K562 (cell line): ENCODE results near the gene TFCP2L1.

Source experiments
- ATF1 ChIP-seq, 2 experiments: fragments of 450-650 bp in 1 of 2; IDR thresholded peaks; 2 replicates each; pipeline ENCODE4 v1.6.1; 2016; ENCODE audit warnings: missing compliant biosample characterization in 1 of 2, missing genetic modification characterization in 1 of 2
- EP300 ChIP-seq: IDR thresholded peaks from 2 replicates; pipeline ENCODE4 v1.6.1; 2012; ENCODE audit warnings: low read length, improper control_type of control experiment
- NR2C2 ChIP-seq, 2 experiments: fragments of 200-800 bp in 1 of 2; sonication (Bioruptor generic) in 1 of 2; sonication (generic) in 1 of 2; formaldehyde crosslinking in 1 of 2; IDR thresholded peaks; 2 replicates each; pipeline versions ENCODE4 v1.6.1 to v1.8.0; 2016 to 2022; ENCODE audit warnings: mild to moderate bottlenecking in 1 of 2, missing compliant biosample characterization in 1 of 2, missing genetic modification characterization in 1 of 2, missing genetic modification reagents in 1 of 2
- SP1 ChIP-seq: sonication (generic); formaldehyde crosslinking; IDR thresholded peaks from 2 replicates; pipeline ENCODE4 v1.8.1; 2022; ENCODE audit warnings: mild to moderate bottlenecking, missing genetic modification reagents
- ZNF165 ChIP-seq: fragments of 250-450 bp; sonication (Bioruptor Pico); IDR thresholded peaks from 2 replicates; pipeline ENCODE4 v1.4.0; 2020; ENCODE audit warnings: borderline replicate concordance
- ZNF561 ChIP-seq: fragments of 450-650 bp; formaldehyde crosslinking; conservative IDR thresholded peaks from 2 replicates; pipeline ENCODE4 v1.4.0; 2020; ENCODE audit warnings: mild to moderate bottlenecking, moderate library complexity
- TF ChIP-seq, protein P1 (sequence below): fragments of 250-450 bp; sonication (Bioruptor Pico); IDR thresholded peaks from 2 replicates; pipeline ENCODE4 v1.5.0; 2020; ENCODE audit warnings: mild to moderate bottlenecking
- TF ChIP-seq, protein P2 (sequence below): fragments of 150-350 bp; IDR thresholded peaks from 2 replicates; pipeline ENCODE4 v1.6.1; 2014; ENCODE audit warnings: low read depth, mild to moderate bottlenecking, low read length, borderline replicate concordance
- TF ChIP-seq, protein P3 (sequence below), 3 experiments: IDR thresholded peaks in 2 of 3; conservative IDR thresholded peaks in 1 of 3; 2 replicates each; pipeline ENCODE4 v1.5.1; 2011 to 2012; ENCODE audit warnings: low read length in 3 of 3, mild to moderate bottlenecking in 3 of 3, control low read depth in 2 of 3, improper control_type of control experiment in 1 of 3, inconsistent platforms in 1 of 3, low read depth in 1 of 3, mixed read lengths in 1 of 3, moderate library complexity in 1 of 3; ENCODE audit not compliant: insufficient read depth in 2 of 3

DNA sequence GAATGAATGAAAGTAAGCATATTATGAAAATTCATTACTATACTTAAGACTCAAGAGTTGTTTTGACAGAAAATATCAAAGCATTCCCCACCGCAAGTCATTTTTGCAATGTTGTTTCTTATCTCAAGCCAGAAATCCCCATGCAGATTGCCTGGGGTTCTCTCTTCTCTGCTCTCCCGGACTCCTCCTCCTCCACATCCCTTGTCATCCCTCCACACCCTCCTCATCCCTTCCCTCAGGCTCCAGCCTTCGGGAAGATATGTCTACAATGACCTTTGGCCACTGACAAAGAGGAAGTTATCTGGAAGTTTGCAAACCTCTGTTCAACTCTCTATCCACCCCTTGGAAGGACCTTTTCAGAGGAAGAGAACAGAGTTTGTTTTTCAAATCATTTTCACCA lies 11.9 kb downstream of the TFCP2L1 start:
- TF ChIP-seq, protein P1, sequence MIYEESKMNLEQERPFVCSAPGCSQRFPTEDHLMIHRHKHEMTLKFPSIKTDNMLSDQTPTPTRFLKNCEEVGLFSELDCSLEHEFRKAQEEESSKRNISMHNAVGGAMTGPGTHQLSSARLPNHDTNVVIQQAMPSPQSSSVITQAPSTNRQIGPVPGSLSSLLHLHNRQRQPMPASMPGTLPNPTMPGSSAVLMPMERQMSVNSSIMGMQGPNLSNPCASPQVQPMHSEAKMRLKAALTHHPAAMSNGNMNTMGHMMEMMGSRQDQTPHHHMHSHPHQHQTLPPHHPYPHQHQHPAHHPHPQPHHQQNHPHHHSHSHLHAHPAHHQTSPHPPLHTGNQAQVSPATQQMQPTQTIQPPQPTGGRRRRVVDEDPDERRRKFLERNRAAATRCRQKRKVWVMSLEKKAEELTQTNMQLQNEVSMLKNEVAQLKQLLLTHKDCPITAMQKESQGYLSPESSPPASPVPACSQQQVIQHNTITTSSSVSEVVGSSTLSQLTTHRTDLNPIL (CRISPR knock-in tag), result no peak
- TF ChIP-seq EP300 (no peak), NR2C2 (CRISPR knock-in tag; IDR thresholded peaks at IDR 0.05) (no peak), NR2C2 (tag; IDR thresholded peaks at IDR 0.05) (no peak), ZNF165 (CRISPR knock-in tag) (no peak), ATF1 (CRISPR knock-in tag; IDR thresholded peaks at IDR 0.05) (no peak), ATF1 (tag; IDR thresholded peaks at IDR 0.05) (no peak), SP1 (CRISPR knock-in tag) (no peak), ZNF561 (CRISPR knock-in tag) (no peak)
- TF ChIP-seq, protein P2, sequence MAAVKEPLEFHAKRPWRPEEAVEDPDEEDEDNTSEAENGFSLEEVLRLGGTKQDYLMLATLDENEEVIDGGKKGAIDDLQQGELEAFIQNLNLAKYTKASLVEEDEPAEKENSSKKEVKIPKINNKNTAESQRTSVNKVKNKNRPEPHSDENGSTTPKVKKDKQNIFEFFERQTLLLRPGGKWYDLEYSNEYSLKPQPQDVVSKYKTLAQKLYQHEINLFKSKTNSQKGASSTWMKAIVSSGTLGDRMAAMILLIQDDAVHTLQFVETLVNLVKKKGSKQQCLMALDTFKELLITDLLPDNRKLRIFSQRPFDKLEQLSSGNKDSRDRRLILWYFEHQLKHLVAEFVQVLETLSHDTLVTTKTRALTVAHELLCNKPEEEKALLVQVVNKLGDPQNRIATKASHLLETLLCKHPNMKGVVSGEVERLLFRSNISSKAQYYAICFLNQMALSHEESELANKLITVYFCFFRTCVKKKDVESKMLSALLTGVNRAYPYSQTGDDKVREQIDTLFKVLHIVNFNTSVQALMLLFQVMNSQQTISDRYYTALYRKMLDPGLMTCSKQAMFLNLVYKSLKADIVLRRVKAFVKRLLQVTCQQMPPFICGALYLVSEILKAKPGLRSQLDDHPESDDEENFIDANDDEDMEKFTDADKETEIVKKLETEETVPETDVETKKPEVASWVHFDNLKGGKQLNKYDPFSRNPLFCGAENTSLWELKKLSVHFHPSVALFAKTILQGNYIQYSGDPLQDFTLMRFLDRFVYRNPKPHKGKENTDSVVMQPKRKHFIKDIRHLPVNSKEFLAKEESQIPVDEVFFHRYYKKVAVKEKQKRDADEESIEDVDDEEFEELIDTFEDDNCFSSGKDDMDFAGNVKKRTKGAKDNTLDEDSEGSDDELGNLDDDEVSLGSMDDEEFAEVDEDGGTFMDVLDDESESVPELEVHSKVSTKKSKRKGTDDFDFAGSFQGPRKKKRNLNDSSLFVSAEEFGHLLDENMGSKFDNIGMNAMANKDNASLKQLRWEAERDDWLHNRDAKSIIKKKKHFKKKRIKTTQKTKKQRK, result no peak
- TF ChIP-seq, protein P3, sequence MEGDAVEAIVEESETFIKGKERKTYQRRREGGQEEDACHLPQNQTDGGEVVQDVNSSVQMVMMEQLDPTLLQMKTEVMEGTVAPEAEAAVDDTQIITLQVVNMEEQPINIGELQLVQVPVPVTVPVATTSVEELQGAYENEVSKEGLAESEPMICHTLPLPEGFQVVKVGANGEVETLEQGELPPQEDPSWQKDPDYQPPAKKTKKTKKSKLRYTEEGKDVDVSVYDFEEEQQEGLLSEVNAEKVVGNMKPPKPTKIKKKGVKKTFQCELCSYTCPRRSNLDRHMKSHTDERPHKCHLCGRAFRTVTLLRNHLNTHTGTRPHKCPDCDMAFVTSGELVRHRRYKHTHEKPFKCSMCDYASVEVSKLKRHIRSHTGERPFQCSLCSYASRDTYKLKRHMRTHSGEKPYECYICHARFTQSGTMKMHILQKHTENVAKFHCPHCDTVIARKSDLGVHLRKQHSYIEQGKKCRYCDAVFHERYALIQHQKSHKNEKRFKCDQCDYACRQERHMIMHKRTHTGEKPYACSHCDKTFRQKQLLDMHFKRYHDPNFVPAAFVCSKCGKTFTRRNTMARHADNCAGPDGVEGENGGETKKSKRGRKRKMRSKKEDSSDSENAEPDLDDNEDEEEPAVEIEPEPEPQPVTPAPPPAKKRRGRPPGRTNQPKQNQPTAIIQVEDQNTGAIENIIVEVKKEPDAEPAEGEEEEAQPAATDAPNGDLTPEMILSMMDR (IDR thresholded peaks at IDR 0.05 in 2 of 3, conservative IDR thresholded peaks at IDR 0.05 in 1 of 3; ENCODE audit: insufficient read depth in 2 of 3, low read depth in 1 of 3, low read length in 3 of 3), result no peak
